DND-41 (cell line): Measurements from ENCODE around the gene VAPA.

Source experiments
- EZH2 ChIP-seq: IDR thresholded peaks from 3 replicates; pipeline ENCODE4 v1.6.1; 2012; ENCODE audit warnings: borderline replicate concordance, low read depth, mild to moderate bottlenecking, moderate library complexity, low read length, inconsistent platforms; ENCODE audit not compliant: severe bottlenecking
- TF ChIP-seq, protein P1 (sequence below): IDR thresholded peaks from 2 replicates; pipeline ENCODE4 v1.5.1; 2012; ENCODE audit warnings: borderline replicate concordance, low read length, moderate library complexity, mild to moderate bottlenecking; ENCODE audit not compliant: poor library complexity, severe bottlenecking; ENCODE audit errors: extremely low read depth

DNA sequence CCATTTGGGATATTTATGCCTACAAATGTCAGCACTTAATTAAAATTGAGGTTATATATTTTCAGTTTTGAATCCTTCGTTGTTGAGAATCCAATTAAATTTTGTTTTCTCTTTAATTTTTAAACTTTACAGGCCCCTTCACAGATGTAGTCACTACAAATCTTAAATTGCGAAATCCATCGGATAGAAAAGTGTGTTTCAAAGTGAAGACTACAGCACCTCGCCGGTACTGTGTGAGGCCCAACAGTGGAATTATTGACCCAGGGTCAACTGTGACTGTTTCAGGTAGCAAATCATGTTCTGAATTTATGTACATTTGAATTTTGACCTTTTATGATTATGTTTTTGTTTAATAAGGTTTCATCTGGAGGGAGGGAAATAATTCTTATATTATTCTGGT, 17.9 kb downstream of the VAPA start:
- TF ChIP-seq, protein P1, sequence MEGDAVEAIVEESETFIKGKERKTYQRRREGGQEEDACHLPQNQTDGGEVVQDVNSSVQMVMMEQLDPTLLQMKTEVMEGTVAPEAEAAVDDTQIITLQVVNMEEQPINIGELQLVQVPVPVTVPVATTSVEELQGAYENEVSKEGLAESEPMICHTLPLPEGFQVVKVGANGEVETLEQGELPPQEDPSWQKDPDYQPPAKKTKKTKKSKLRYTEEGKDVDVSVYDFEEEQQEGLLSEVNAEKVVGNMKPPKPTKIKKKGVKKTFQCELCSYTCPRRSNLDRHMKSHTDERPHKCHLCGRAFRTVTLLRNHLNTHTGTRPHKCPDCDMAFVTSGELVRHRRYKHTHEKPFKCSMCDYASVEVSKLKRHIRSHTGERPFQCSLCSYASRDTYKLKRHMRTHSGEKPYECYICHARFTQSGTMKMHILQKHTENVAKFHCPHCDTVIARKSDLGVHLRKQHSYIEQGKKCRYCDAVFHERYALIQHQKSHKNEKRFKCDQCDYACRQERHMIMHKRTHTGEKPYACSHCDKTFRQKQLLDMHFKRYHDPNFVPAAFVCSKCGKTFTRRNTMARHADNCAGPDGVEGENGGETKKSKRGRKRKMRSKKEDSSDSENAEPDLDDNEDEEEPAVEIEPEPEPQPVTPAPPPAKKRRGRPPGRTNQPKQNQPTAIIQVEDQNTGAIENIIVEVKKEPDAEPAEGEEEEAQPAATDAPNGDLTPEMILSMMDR = no peak
- no peak for TF ChIP-seq EZH2
